Bone marrow (tissue), 2 donors: ENCODE data around the gene LMF1.
"Not testable (repeated sequence)": the region's sequence is repeated elsewhere in the genome, so short reads cannot be mapped to it uniquely, and the experiment has no call there.

Source experiments
- DNase-seq, 2 donors: peaks; one replicate each; lab custom pipeline; 2025; lab: John Stamatoyannopoulos, UW

The LMF1 gene

GRCh38 chr16:831571-832413 is 139.0 kb downstream of the LMF1 start:
- DNase-seq: no peak

GRCh38 chr16:830871-831570 is 139.8 kb downstream of the LMF1 start:
- DNase-seq: no peak

GRCh38 chr16:830107-830870 is 140.5 kb downstream of the LMF1 start:
- DNase-seq: no peak

- no peak for DNase-seq
Observed at GRCh38 chr16:828891-829290, 141.9 kb downstream of the LMF1 start.

DNA sequence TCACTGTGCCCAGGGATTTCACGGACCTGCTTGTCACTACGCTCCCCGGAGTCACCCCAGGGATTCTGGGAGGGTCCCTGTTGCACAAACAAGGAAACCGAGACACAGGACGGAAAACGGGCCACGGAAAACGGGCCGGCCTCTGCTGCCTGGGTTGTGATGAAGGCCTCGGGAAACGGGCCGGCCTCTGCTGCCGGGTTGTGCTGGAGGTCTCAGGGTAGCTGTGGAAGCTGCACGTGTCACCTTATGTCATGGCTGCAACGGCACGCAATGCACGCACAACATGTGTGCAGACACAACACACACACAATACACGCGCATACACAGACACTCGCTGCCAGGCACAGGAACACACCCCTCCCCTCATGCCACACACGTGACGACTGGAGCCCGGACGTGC is 143.3 kb downstream of the LMF1 start:
- no peak for DNase-seq

GRCh38 chr16:825341-826061 is 145.3 kb downstream of the LMF1 start:
- no peak for DNase-seq

DNA sequence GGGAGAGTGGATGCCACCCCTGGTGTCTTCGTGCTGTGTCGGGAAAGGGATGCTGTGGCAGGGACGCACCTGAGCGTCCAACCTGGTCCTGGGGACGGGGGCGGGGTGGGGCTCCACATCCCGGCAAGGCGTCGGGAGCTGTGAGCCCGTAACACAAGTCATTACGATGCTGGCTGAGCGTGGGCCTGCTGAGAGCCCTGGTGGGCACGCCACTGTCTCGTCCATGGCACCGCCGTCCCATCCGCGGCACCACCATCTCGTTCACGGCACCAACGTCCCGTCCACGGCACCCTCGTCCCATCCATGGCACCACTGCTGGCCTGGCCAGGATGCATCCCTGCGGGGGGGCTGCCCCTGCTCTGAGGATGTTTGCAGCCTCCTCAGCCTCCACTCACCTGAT is 146.2 kb downstream of the LMF1 start:
- DNase-seq: no peak

DNA sequence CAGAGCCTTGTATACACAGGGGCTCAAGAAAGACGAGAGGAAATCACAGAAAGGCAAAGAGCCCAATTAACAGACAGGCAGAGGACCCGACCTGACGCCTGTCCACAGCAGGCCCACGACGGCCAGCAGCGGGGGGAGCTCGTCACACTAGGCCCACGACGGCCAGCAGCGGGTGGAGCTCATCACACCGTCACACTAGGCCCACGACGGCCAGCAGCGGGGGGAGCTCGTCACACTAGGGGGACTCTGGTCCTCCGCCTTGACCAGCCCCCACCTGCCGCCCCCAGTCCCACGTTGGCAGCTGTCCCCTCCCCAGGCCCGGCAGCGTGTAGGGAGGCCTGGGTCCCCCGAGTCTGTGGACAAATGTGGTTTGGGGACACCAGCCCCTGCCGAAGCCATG is 146.6 kb downstream of the LMF1 start:
- no peak for DNase-seq

DNA sequence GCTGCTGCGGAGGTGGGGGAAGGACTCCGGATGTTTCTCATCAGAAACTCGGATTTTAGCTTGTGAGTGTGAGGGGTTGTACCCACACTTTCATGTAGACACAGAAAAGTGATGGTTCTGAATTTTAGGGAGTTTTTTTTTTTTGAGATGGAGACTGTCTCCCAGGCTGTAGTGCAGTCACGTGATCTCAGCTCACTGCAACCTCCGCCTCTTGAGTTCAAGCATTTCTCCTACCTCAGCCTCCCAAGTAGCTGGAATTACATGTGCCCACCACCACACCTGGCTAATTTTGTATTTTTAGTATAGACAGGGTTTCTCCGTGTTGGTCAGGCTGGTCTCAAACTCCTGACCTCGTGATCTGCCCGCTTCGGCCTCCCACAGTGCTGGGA is 147.9 kb downstream of the LMF1 start:
- no peak for DNase-seq

DNA sequence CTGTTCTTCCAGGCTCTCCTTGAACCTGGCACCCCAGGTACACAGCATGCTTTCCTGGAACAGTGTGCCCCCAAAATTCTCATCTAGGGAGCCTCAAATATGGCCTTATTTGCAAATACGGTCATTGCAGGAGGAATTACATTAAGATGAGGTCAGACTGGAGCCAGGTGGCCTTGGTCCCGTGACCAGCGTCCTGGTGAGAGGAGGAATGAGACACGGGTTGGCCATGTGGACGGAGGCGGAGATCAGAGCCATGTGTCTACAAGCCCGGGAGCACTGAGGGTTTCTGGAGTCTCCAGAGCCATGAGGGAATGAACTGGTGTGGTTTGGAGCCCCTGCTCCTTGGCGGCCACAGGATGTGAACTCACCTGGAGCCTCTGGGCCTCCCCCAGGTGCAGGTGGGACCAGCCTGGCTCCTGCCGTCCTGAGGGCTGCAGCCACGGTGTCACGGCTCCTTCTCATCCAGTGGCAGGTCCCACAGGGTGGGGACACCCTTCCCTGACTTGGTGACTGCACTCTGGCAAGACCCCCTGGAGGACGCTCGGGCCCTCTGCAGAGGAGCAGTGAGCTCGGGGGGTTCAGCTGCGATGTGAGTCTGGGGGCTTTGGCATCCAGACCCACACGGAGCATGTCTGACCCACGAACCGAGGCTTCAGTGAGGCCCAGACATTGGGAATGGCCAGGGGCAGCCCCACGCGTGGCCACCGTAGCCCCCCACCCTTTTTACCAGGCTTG is 148.4 kb downstream of the LMF1 start:
- no peak for DNase-seq

- DNase-seq: no peak
Observed at GRCh38 chr16:821751-822150, 149.0 kb downstream of the LMF1 start.

DNA sequence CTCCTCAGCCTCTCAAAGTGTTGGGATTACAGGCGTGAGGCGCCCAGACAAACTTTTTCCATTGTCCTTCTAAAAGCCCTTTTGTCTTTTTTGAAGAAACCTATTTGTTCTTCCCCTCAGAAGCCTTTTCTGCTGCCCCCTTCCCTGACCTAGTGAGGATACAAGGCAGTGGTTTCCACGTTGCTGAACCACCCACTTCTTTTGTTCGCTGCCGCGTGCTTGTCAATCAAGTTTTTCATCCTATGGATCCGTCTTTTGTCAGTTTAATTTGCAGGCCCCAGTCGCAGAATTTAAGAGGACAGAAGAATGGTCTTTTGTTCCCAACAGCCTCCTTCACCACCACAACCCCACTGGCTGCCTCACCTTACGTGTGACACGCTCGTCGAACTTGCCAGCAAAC is 150.0 kb downstream of the LMF1 start:
- DNase-seq: no peak

- DNase-seq: not testable (repeated sequence)
Observed at GRCh38 chr16:820044-820408, 150.8 kb downstream of the LMF1 start.

GRCh38 chr16:819336-820043 is 151.3 kb downstream of the LMF1 start:
- no peak for DNase-seq

- DNase-seq: no peak
Observed at GRCh38 chr16:818592-818991, 152.2 kb downstream of the LMF1 start.

DNA sequence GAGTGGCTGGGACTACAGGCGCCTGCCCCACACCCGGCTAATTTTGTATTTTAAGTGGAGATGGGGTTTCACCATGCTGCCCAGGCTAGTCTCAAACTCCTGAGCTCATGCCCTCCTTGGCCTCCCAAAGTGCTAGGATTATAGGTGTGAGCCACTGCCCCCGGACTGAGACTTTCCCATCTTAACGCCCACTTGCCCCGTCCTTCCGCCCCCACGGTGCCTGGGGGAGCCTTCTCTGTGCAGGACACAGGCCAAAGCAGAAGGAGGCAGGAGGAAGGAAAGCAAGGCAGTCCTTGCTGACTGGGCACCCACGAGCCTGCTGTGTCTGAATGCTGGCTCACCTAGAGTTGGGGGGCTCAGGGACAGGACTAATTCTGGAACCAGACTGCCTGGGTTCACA is 152.7 kb downstream of the LMF1 start:
- DNase-seq: no peak

GRCh38 chr16:817001-817906 is 153.5 kb downstream of the LMF1 start:
- DNase-seq: no peak

DNA sequence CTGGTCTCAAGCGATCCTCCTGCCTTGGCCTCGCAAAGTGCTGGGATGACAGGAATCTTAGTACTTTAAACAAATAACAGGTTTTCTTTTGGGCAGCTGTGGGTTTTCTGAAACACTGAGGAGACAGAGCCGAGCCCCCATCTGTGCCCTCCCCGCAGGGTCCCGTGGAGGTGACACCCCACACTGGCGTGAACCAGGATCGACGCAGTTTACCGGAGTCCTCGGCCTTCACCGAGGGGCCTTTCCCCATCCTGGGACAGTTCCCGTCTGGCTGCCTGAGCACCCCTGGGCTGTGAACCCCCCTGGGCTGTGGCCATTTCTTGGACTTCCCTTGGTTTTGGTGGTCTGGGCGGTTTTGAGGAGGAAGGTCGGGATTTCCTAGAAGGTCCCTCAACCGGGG is 154.9 kb downstream of the LMF1 start:
- DNase-seq: no peak

DNA sequence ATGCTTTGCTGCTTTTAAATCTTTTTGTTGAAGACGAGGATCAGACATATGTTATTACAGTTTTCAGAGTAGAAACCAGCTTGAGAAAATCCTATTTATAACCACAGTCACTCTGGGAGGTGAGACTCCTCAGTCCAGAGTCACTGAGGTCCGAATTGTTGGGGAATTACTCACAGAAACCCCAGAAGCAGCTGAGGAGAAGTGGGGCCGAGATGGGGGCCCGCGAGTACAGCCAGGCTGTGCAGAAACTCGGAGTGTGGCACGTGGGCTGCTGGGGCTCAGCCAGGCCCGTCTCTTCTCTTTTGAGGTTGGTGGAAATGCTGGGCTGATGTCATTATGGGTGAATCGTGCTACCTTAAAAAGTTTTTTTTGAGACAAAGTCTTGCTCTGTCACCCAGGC is 155.8 kb downstream of the LMF1 start:
- DNase-seq: no peak

GRCh38 chr16:813916-814412 is 156.8 kb downstream of the LMF1 start:
- DNase-seq: no peak
